ENCODE data around the gene CHRND. TPM values are rescaled to one million over a fixed set of nuclear protein-coding genes. Genes with fewer than 3 reads are reported as not detected.
"Not testable (repeated sequence)": the region's sequence is repeated elsewhere in the genome, so short reads cannot be mapped to it uniquely, and the experiment has no call there.

CHRND gene
- polyA plus RNA-seq, 4 donors = 0.32 to 0.65 (median 0.39) TPM

GRCh38 chr2:232570481-232570880 is 44.5 kb downstream of the CHRND start:
- not testable (repeated sequence) for DNase-seq (ENCODE audit: low read depth in 4 of 4, low spot score in 3 of 4)

GRCh38 chr2:232571026-232571474 is 45.1 kb downstream of the CHRND start:
- no peak for DNase-seq (ENCODE audit: low read depth in 4 of 4, low spot score in 3 of 4)

GRCh38 chr2:232573042-232573441 is 47.1 kb downstream of the CHRND start:
- DNase-seq (ENCODE audit: low read depth in 4 of 4, low spot score in 3 of 4) = no peak

- DNase-seq (ENCODE audit: low read depth in 4 of 4, low spot score in 3 of 4) = no peak
Measured at GRCh38 chr2:232573771-232574435, 47.9 kb downstream of the CHRND start.

GRCh38 chr2:232574674-232575403 is 48.9 kb downstream of the CHRND start:
- no peak for DNase-seq (ENCODE audit: low read depth in 4 of 4, low spot score in 3 of 4)

- no peak for DNase-seq (ENCODE audit: low read depth in 4 of 4, low spot score in 3 of 4)
Measured at GRCh38 chr2:232575404-232575746, 49.4 kb downstream of the CHRND start.

- DNase-seq (ENCODE audit: low read depth in 4 of 4, low spot score in 3 of 4) = no peak
Measured at GRCh38 chr2:232576995-232577394, 51.0 kb downstream of the CHRND start.

GRCh38 chr2:232577841-232578240 is 51.9 kb downstream of the CHRND start:
- DNase-seq (ENCODE audit: low read depth in 4 of 4, low spot score in 3 of 4) = no peak

- no peak for DNase-seq (ENCODE audit: low read depth in 4 of 4, low spot score in 3 of 4)
Measured at GRCh38 chr2:232578626-232579025, 52.7 kb downstream of the CHRND start.

GRCh38 chr2:232580648-232580981 is 54.7 kb downstream of the CHRND start:
- DNase-seq (ENCODE audit: low read depth in 4 of 4, low spot score in 3 of 4) = no peak

- DNase-seq (ENCODE audit: low read depth in 4 of 4, low spot score in 3 of 4) = no peak
Measured at GRCh38 chr2:232581725-232582124, 55.8 kb downstream of the CHRND start.

GRCh38 chr2:232584238-232584637 is 58.3 kb downstream of the CHRND start:
- no peak for DNase-seq (ENCODE audit: low read depth in 4 of 4, low spot score in 3 of 4)

Other genes starting within 250 kb of the CHRND start
- not detected for gene ALPP, start 147.4 kb upstream of the CHRND start, polyA plus RNA-seq (ENCODE audit: insufficient read length in 4 of 4)
- under 1 TPM in 1 of 4 donors, not detected in 3; 0.04 TPM for gene ALPG, start 119.3 kb upstream of the CHRND start, polyA plus RNA-seq (ENCODE audit: insufficient read length in 4 of 4)
- under 1 TPM in 2 of 4 donors, not detected in 2; 0.06 to 0.10 TPM for gene ALPI, start 70.0 kb upstream of the CHRND start, polyA plus RNA-seq (ENCODE audit: insufficient read length in 4 of 4)
- 10 to 100 TPM in 3 of 4 donors, 1 to 10 TPM in 1; 4.7 to 19.4 (median 12.5) TPM for gene ECEL1, start 38.3 kb upstream of the CHRND start, polyA plus RNA-seq (ENCODE audit: insufficient read length in 4 of 4)
- under 1 TPM in 1 of 4 donors, not detected in 3; 0.23 TPM for gene PRSS56, start 5.8 kb upstream of the CHRND start, polyA plus RNA-seq (ENCODE audit: insufficient read length in 4 of 4)
- gene CHRNG, start 13.5 kb downstream of the CHRND start, polyA plus RNA-seq (ENCODE audit: insufficient read length in 4 of 4) = 1 to 10 TPM in 2 of 4 donors, under 1 TPM in 2; 0.81 to 1.1 (median 1.0) TPM
- 10 to 100 TPM; 10.9 to 14.4 (median 13.8) TPM for gene TIGD1, start 24.4 kb downstream of the CHRND start, polyA plus RNA-seq (ENCODE audit: insufficient read length in 4 of 4)
- 100 to 1,000 TPM in 3 of 4 donors, 10 to 100 TPM in 1; 99.0 to 102 (median 101) TPM for gene EIF4E2, start 24.5 kb downstream of the CHRND start, polyA plus RNA-seq (ENCODE audit: insufficient read length in 4 of 4)
- gene EFHD1, start 107.4 kb downstream of the CHRND start, polyA plus RNA-seq (ENCODE audit: insufficient read length in 4 of 4) = 10 to 100 TPM; 61.8 to 96.1 (median 87.6) TPM
- 10 to 100 TPM; 57.9 to 69.3 (median 66.4) TPM for gene GIGYF2, start 171.2 kb downstream of the CHRND start, polyA plus RNA-seq (ENCODE audit: insufficient read length in 4 of 4)